ENCODE measurements around the gene WWOX.

DNA sequence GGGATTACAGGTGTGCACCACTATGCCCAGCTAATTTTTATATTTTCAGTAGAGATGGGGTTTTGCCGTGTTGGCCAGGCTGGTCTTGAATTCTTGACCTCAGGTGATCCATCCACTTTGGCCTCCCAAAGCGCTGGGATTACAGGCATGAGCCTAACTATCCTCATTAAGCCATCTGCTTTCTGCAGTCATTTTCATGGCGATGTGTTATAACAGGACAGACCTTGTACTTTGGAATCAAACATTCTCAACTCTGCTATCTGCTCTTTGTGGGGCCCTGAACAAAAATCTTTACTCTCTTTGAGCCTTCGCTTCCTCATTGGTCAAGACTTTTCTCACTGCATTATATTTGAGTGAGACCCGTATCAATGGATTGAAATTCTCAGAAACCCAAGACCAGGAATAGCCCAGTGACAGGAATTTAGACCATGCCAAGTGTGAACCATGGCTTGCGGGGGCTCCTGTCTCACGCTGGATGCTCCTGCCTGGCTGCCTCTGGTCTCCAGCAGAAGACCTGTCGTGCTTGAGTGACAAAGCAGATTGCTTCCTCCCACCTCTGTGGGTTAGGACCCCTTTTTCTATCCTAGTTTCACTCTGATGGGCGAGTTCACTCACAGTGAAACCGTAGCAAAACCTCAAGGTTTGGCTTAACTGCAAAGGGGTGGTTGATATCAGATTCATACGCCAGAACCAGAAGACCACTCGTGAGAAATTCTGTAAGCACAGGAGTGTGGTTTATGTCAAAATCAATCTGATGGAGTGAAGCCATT lies 982.0 kb downstream of the WWOX start:
- TF ChIP-seq, protein P1, sequence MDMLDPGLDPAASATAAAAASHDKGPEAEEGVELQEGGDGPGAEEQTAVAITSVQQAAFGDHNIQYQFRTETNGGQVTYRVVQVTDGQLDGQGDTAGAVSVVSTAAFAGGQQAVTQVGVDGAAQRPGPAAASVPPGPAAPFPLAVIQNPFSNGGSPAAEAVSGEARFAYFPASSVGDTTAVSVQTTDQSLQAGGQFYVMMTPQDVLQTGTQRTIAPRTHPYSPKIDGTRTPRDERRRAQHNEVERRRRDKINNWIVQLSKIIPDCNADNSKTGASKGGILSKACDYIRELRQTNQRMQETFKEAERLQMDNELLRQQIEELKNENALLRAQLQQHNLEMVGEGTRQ (IDR thresholded peaks at IDR 0.05; ENCODE audit: low read depth, low read length), result no peak
- TF ChIP-seq POLR2A (IDR thresholded peaks at IDR 0.05; ENCODE audit: low read depth, low read length), result no peak
- TF ChIP-seq, protein P2, sequence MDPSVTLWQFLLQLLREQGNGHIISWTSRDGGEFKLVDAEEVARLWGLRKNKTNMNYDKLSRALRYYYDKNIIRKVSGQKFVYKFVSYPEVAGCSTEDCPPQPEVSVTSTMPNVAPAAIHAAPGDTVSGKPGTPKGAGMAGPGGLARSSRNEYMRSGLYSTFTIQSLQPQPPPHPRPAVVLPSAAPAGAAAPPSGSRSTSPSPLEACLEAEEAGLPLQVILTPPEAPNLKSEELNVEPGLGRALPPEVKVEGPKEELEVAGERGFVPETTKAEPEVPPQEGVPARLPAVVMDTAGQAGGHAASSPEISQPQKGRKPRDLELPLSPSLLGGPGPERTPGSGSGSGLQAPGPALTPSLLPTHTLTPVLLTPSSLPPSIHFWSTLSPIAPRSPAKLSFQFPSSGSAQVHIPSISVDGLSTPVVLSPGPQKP (IDR thresholded peaks at IDR 0.05; ENCODE audit: borderline replicate concordance, low read depth, low read length), result no peak
